Parathyroid adenoma (tissue), 2 donors: Measurements from ENCODE around the gene DGKQ.
"Not testable (repeated sequence)": the region's sequence is repeated elsewhere in the genome, so short reads cannot be mapped to it uniquely, and the experiment has no call there.

ENCODE experiments used
- H2AFZ ChIP-seq: fragments of 300-600 bp; sonication (generic); one replicate; pipeline ENCODE4 v1.7.0; 2017; ENCODE audit warnings: antibody characterized with exemption, mild to moderate bottlenecking
- H3K27ac ChIP-seq: fragments of 300-600 bp; sonication (generic); one replicate; pipeline ENCODE4 v1.7.0; 2017
- H3K27me3 ChIP-seq: fragments of 300-600 bp; sonication (generic); one replicate; pipeline ENCODE4 v1.7.0; 2017; ENCODE audit warnings: low read length; ENCODE audit not compliant: control insufficient read depth, insufficient read depth
- H3K36me3 ChIP-seq: fragments of 300-600 bp; sonication (generic); one replicate; pipeline ENCODE4 v1.7.0; 2017; ENCODE audit warnings: low read length; ENCODE audit not compliant: control insufficient read depth, insufficient read depth
- H3K4me1 ChIP-seq: fragments of 300-600 bp; sonication (generic); one replicate; pipeline ENCODE4 v1.7.0; 2017; ENCODE audit warnings: control low read depth
- H3K4me2 ChIP-seq: fragments of 300-600 bp; sonication (generic); one replicate; pipeline ENCODE4 v1.7.0; 2017; ENCODE audit warnings: low read length
- H3K4me3 ChIP-seq: fragments of 300-600 bp; sonication (generic); one replicate; pipeline ENCODE4 v1.7.0; 2017; ENCODE audit warnings: low read depth, low read length
- H3K79me2 ChIP-seq: fragments of 300-600 bp; sonication (generic); one replicate; pipeline ENCODE4 v1.7.0; 2017; ENCODE audit warnings: control low read depth
- H3K9ac ChIP-seq: fragments of 300-600 bp; sonication (generic); one replicate; pipeline ENCODE4 v1.7.0; 2017; ENCODE audit warnings: mild to moderate bottlenecking
- H3K9me3 ChIP-seq: fragments of 300-600 bp; sonication (generic); one replicate; pipeline ENCODE4 v1.7.0; 2017; ENCODE audit warnings: low read length; ENCODE audit not compliant: control insufficient read depth
- CTCF ChIP-seq: fragments of 300-600 bp; sonication (generic); IDR thresholded peaks from one replicate; pipeline ENCODE4 v1.7.0; 2017; ENCODE audit warnings: antibody characterized with exemption, mild to moderate bottlenecking
- donor health status: primary hyperparathyroidism.

DGKQ gene

GRCh38 chr4:982814-983213 lies 9.4 kb upstream of the DGKQ start:
- Histone ChIP-seq H3K4me2 (no peak overlapping the region), H3K27ac (no peak overlapping the region), H3K79me2 (no peaks in the 10 kb centered on the region), H3K27me3 (no peaks in the 10 kb centered on the region), H3K4me3 (no peak overlapping the region), H2AFZ (no peak overlapping the region), H3K36me3 (no peaks in the 10 kb centered on the region), H3K9ac (no peak overlapping the region), H3K9me3 (no peaks in the 10 kb centered on the region), H3K4me1 (no peaks in the 10 kb centered on the region)
- no peak for TF ChIP-seq CTCF

- no peak for TF ChIP-seq CTCF
- no peaks in the 10 kb centered on the region for H3K27me3 ChIP-seq
- H3K9ac ChIP-seq: no peak overlapping the region
- H3K36me3 ChIP-seq: no peaks in the 10 kb centered on the region
- H2AFZ ChIP-seq: no peak overlapping the region
- H3K4me1 ChIP-seq: no peaks in the 10 kb centered on the region
- no peaks in the 10 kb centered on the region for H3K9me3 ChIP-seq
- no peak overlapping the region for H3K27ac ChIP-seq
- H3K4me3 ChIP-seq: no peak overlapping the region
- no peak overlapping the region for H3K4me2 ChIP-seq
- H3K79me2 ChIP-seq: no peaks in the 10 kb centered on the region
Observed at GRCh38 chr4:982291-982690, 8.9 kb upstream of the DGKQ start.

GRCh38 chr4:978957-979701 lies 5.8 kb upstream of the DGKQ start:
- H3K4me3 ChIP-seq: no peak overlapping the region
- no peak overlapping the region for H3K9ac ChIP-seq
- TF ChIP-seq CTCF: no peak
- no peak overlapping the region for H3K4me2 ChIP-seq
- H3K27me3 ChIP-seq: no peaks in the 10 kb centered on the region
- no peaks in the 10 kb centered on the region for H3K79me2 ChIP-seq
- no peak overlapping the region for H2AFZ ChIP-seq
- no peak overlapping the region for H3K27ac ChIP-seq
- no peaks in the 10 kb centered on the region for H3K4me1 ChIP-seq
- H3K36me3 ChIP-seq: no peaks in the 10 kb centered on the region
- no peaks in the 10 kb centered on the region for H3K9me3 ChIP-seq

GRCh38 chr4:976016-976415 lies 2.6 kb upstream of the DGKQ start:
- H3K36me3 ChIP-seq, H3K9me3 ChIP-seq, H3K4me1 ChIP-seq: not testable (repeated sequence)

GRCh38 chr4:974668-975067 lies 1.3 kb upstream of the DGKQ start:
- TF ChIP-seq CTCF: no peak
- Histone ChIP-seq H3K4me1 (no peaks in the 10 kb centered on the region), H3K79me2 (no peaks in the 10 kb centered on the region), H3K9me3 (no peaks in the 10 kb centered on the region), H3K4me2 (no peak overlapping the region), H3K36me3 (no peaks in the 10 kb centered on the region), H2AFZ (no peak overlapping the region), H3K4me3 (no peak overlapping the region), H3K27ac (no peak overlapping the region), H3K9ac (no peak overlapping the region), H3K27me3 (no peaks in the 10 kb centered on the region)

More at GRCh38 chr4:976016-976415, 2.6 kb upstream of the DGKQ start:
- not testable (repeated sequence) for H3K4me3 ChIP-seq, H3K4me2 ChIP-seq, H3K9ac ChIP-seq, H2AFZ ChIP-seq, H3K27me3 ChIP-seq, H3K27ac ChIP-seq, H3K79me2 ChIP-seq
